GM12864 (cell line): ENCODE measurements around the gene TNP2.

ENCODE experiments used
- DNase-seq: peaks from one replicate; pipeline ENCODE4 v3.0.0-alpha.2; 2011; ENCODE audit warnings: low read depth
- H3K4me3 ChIP-seq: 2 replicates; pipeline ENCODE4 v1.5.1; 2011; ENCODE audit warnings: mild to moderate bottlenecking, low read depth, low read length, control low read depth
- CTCF ChIP-seq: IDR thresholded peaks from 2 replicates; pipeline ENCODE4 v1.5.1; 2011; ENCODE audit warnings: low read depth, mild to moderate bottlenecking, moderate library complexity, low read length, control low read depth, inconsistent platforms; ENCODE audit errors: missing control alignments

The TNP2 gene

DNA sequence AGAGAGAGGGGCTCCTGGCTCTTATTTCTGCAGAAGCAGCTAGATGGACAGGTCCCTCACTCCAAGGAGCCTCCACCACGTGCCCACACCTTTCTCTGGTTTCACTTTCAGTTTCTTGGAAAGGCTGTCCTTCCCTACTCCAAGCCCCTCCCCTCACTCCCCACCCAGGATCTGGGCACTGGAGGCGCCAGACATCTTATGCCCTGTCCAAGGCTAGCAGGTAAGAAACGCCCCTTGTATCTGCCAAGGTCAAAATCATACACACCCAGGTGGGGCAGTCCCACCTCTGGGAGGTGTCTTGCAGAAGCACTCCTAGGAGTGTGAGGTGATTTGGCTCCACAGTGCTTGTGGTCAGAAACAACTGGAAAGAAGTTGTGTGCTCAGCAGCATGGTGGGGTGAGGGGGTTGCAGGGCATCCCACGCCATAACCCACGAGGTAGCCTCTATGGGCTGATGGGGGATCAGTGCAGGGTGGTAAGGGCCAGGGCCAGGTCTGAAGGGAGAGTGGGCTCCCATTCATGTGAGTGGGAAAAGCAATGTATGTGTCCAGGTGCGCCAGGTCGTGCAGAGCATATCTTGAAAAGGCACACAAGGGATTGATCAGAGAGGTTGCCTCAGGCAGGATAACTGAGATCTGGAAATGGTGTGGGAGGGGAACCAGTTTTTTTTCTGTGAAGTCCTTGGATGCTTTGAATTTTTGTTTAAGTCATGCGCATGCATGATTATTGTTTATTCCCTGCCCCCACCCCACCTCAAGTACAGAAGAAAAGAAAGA, 43.8 kb upstream of the TNP2 start:
- no peak for DNase-seq
- H3K4me3 ChIP-seq = no peak overlapping the region
- no peak for TF ChIP-seq CTCF

- no peak overlapping the region; the same call in 1 of the 2 replicates for H3K4me3 ChIP-seq
- DNase-seq = peak; percentile 82
- no peak for TF ChIP-seq CTCF
Measured at GRCh38 chr16:11310997-11311561, 42.0 kb upstream of the TNP2 start.

- no peak overlapping the region; the same call in 1 of the 2 replicates for H3K4me3 ChIP-seq
- TF ChIP-seq CTCF = no peak
- DNase-seq = no peak
Measured at GRCh38 chr16:11310634-11310977, 41.5 kb upstream of the TNP2 start.

- DNase-seq = peak; percentile 77
- H3K4me3 ChIP-seq = no peak overlapping the region
- TF ChIP-seq CTCF = no peak
Measured at GRCh38 chr16:11309895-11310633, 40.9 kb upstream of the TNP2 start.

- peak; percentile 61 for DNase-seq
Measured at GRCh38 chr16:11308493-11309283, 39.6 kb upstream of the TNP2 start.

More at GRCh38 chr16:11308493-11309283, 39.6 kb upstream of the TNP2 start:
- TF ChIP-seq CTCF = no peak
- no peak overlapping the region for H3K4me3 ChIP-seq
